Measurements from ENCODE around the gene NAV2.
"Not testable (repeated sequence)": the region's sequence is repeated elsewhere in the genome, so short reads cannot be mapped to it uniquely, and the experiment has no call there.

Gene NAV2

GRCh38 chr11:19985111-19985510 is 272.5 kb downstream of the NAV2 start:
- DNase-seq, result no peak

GRCh38 chr11:19987331-19987801 is 274.7 kb downstream of the NAV2 start:
- DNase-seq, result no peak

- DNase-seq, result no peak
Measured at GRCh38 chr11:19988598-19988997, 276.0 kb downstream of the NAV2 start.

GRCh38 chr11:19989191-19989590 is 276.6 kb downstream of the NAV2 start:
- no peak for DNase-seq

GRCh38 chr11:19992162-19992561 is 279.5 kb downstream of the NAV2 start:
- DNase-seq, result no peak

- no peak for DNase-seq
Measured at GRCh38 chr11:19992998-19993397, 280.4 kb downstream of the NAV2 start.

- DNase-seq, result no peak
Measured at GRCh38 chr11:19994672-19995071, 282.0 kb downstream of the NAV2 start.

- DNase-seq, result no peak
Measured at GRCh38 chr11:19995145-19995544, 282.5 kb downstream of the NAV2 start.

- DNase-seq, result no peak
Measured at GRCh38 chr11:19996571-19996970, 283.9 kb downstream of the NAV2 start.

- DNase-seq, result no peak
Measured at GRCh38 chr11:20000022-20000350, 287.3 kb downstream of the NAV2 start.

- DNase-seq, result no peak
Measured at GRCh38 chr11:20000351-20001134, 287.9 kb downstream of the NAV2 start.

- DNase-seq, result no peak
Measured at GRCh38 chr11:20002312-20003216, 289.9 kb downstream of the NAV2 start.

- DNase-seq, result no peak
Measured at GRCh38 chr11:20003351-20003750, 290.7 kb downstream of the NAV2 start.

- no peak for DNase-seq
Measured at GRCh38 chr11:20004866-20005265, 292.2 kb downstream of the NAV2 start.

GRCh38 chr11:20005747-20006146 is 293.1 kb downstream of the NAV2 start:
- no peak for DNase-seq

GRCh38 chr11:20006618-20007017 is 294.0 kb downstream of the NAV2 start:
- not testable (repeated sequence) for DNase-seq

GRCh38 chr11:20007386-20007785 is 294.7 kb downstream of the NAV2 start:
- no peak for DNase-seq

- DNase-seq, result no peak
Measured at GRCh38 chr11:20008190-20008870, 295.7 kb downstream of the NAV2 start.

- no peak for DNase-seq
Measured at GRCh38 chr11:20008871-20009644, 296.4 kb downstream of the NAV2 start.

GRCh38 chr11:20010156-20010850 is 297.7 kb downstream of the NAV2 start:
- DNase-seq, result no peak

GRCh38 chr11:20010851-20011225 is 298.2 kb downstream of the NAV2 start:
- DNase-seq, result no peak

All from bone marrow (tissue), 2 donors.